HG03196 (cell line): ENCODE measurements around the gene SDSL.

Experiments
- ATAC-seq: cut with Tn5 transposase; IDR thresholded peaks from one replicate; pipeline ENCODE4 v1.9.1; 2021; ENCODE audit not compliant: unreplicated experiment

Gene SDSL

GRCh38 chr12:113479216-113479589 is 57.0 kb downstream of the SDSL start:
- ATAC-seq: no peak

- ATAC-seq: no peak
These were observed 57.6 kb downstream of the SDSL start for GRCh38 chr12:113479590-113480335.

GRCh38 chr12:113480336-113480971 is 58.3 kb downstream of the SDSL start:
- ATAC-seq: no peak

- no peak for ATAC-seq
These were observed 60.2 kb downstream of the SDSL start for GRCh38 chr12:113482334-113482733.

- ATAC-seq: no peak
These were observed 63.1 kb downstream of the SDSL start for GRCh38 chr12:113485330-113485729.

DNA sequence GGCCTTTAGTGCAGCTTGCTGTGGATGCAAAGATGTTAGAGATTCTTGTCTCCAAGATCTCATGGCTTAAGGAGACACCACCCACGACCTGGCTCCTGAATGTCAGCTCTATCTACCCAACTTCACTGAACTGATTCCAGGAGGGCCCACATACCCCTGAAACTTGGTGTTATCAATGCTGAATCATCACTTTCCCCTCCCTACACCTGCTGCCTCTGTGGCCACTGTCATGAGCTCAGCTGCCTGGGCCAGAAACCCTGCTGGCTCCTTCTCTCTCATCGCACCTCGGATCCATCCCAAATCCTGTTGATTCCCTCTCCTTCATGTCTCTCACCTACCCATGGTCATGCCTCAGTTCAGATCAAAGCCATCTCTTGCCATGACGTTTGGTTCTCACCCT is 64.5 kb downstream of the SDSL start:
- ATAC-seq: no peak
